ENCODE measurements around the gene FLYWCH2.
A peak's percentile ranks its signal among the peaks of the same experiment; 100 is the strongest.

FLYWCH2 gene

DNA sequence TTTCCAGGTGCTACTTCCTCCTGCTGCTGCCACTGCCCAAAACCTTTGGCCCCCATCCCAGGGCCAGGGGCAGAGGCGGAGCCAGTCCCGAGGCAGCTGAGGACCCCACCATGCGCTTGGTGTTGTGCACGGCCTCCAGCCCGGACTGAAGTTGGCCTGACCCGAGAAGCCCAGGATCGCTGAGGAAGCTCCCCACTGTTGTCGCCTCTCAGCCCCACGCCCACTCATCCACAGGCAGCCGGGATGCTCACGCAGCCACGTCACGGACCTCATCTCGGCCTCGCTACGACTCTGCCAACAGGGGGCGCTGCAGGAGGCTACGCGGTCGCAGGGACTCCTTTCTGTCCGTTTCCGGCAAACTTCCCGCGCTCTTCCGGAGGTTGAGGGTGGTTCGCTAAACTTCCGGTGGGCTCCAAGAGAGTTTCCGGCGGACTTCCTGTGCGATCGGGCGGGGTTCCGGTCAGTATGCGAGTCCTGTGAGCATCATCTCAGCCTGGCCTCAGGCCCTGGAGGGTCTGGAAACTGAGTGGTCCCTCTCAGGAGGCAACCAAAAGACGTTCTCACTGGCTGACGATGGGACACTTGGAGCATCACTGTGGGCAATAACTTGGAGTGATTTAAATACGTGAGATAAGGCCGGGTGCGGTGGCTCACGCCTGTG, 40.5 kb upstream of the FLYWCH2 start:
- TF ChIP-seq, protein P1, sequence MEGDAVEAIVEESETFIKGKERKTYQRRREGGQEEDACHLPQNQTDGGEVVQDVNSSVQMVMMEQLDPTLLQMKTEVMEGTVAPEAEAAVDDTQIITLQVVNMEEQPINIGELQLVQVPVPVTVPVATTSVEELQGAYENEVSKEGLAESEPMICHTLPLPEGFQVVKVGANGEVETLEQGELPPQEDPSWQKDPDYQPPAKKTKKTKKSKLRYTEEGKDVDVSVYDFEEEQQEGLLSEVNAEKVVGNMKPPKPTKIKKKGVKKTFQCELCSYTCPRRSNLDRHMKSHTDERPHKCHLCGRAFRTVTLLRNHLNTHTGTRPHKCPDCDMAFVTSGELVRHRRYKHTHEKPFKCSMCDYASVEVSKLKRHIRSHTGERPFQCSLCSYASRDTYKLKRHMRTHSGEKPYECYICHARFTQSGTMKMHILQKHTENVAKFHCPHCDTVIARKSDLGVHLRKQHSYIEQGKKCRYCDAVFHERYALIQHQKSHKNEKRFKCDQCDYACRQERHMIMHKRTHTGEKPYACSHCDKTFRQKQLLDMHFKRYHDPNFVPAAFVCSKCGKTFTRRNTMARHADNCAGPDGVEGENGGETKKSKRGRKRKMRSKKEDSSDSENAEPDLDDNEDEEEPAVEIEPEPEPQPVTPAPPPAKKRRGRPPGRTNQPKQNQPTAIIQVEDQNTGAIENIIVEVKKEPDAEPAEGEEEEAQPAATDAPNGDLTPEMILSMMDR (IDR thresholded peaks at IDR 0.05) = no peak
- Histone ChIP-seq H3K27ac (no peak overlapping the region), H3K4me3 (no peak overlapping the region), H3K27me3 (peaks cover 0 to 62% of the 10 kb centered on the region in 2 donors), H3K4me1 (peaks cover 0 to 6% (median 0%) of the 10 kb centered on the region in 4 donors), H3K36me3 (no peaks in the 10 kb centered on the region), H3K9me3 (no peaks in the 10 kb centered on the region)
- DNase-seq = peak in 1 of 2 donors; percentile 59
- intact Hi-C loops (cut with DNase I; ENCODE audit: low total_unique reads) = no loop called here

DNA sequence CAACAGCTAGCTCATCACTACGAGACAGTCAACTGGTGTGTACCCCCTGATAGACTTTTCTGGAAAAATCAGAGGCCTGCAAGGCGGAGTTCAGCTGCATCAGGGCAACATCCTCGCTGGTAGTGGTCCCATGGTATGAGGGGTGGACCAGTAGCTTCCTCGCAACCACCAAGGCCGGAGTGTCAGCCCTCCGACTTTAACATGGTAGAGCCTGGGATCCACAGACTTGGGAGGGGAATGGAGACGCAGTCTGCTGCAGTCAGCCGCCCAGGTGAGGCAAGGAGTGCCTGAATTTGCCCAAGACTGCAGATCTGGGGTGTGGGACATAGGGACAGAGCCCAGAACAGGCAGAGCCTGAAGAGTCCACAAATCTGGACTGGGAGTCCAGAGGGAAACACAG, 39.5 kb upstream of the FLYWCH2 start:
- peak in 1 of 2 donors; percentile 46 for DNase-seq
- Histone ChIP-seq H3K27me3 (peaks cover 0 to 54% of the 10 kb centered on the region in 2 donors), H3K4me3 (no peak overlapping the region), H3K36me3 (no peaks in the 10 kb centered on the region), H3K9me3 (no peaks in the 10 kb centered on the region), H3K4me1 (peaks cover 0 to 6% (median 0%) of the 10 kb centered on the region in 4 donors), H3K27ac (no peak overlapping the region)
- TF ChIP-seq, protein P1 (IDR thresholded peaks at IDR 0.05) = no peak
- intact Hi-C loops (cut with DNase I; ENCODE audit: low total_unique reads) = no loop called here

GRCh38 chr16:2845116-2845515, 37.9 kb upstream of the FLYWCH2 start:
- no peak overlapping the region for H3K27ac ChIP-seq
- intact Hi-C loops (cut with DNase I; ENCODE audit: low total_unique reads) = no loop called here
- TF ChIP-seq, protein P1 (IDR thresholded peaks at IDR 0.05) = no peak
- H3K36me3 ChIP-seq = no peaks in the 10 kb centered on the region
- no peak for DNase-seq
- peaks cover 0 to 6% (median 0%) of the 10 kb centered on the region in 4 donors for H3K4me1 ChIP-seq
- H3K9me3 ChIP-seq = no peaks in the 10 kb centered on the region
- no peak overlapping the region for H3K4me3 ChIP-seq
- peaks cover 0 to 55% of the 10 kb centered on the region in 2 donors for H3K27me3 ChIP-seq

DNA sequence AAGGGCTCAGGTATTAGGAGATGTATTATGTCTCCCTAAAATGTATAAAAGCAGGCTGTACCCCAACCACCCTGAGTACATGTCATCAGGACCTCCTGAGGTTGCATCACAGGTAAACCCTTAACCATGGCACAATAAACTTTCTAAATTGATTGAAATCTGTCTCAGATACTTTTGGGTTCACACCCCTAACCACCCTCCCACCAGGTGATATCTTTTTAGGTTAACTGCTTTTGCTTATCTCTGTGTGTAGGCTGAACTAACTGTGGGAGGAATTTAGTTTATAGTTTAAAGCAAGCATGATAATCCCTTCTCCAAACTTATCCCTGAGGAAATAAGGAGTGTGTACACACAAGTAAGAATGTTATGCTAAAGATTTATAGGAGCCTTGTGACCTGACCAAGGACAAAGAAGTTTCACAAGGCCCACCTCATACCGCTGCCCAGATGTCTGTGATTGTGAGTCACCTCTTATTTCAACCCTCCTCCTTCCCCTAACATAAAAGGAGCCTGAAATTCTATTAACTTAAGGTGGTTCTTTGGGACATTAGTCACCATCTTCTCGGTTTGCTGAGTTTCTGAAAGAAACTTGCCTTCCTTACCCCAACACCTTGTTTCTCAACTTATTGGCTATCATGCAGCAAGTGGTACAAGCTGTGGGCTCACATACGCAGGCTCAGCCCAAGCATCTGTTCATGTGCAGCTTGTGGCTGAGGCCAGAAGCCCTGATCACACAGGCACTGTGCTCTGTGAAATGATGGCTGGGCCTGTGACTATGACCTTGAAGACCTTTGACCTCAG, 36.3 kb upstream of the FLYWCH2 start:
- no peak overlapping the region for H3K27ac ChIP-seq
- H3K36me3 ChIP-seq = no peaks in the 10 kb centered on the region
- DNase-seq = no peak
- H3K27me3 ChIP-seq = peaks cover 0 to 51% of the 10 kb centered on the region in 2 donors
- no peaks in the 10 kb centered on the region for H3K9me3 ChIP-seq
- TF ChIP-seq, protein P1 (IDR thresholded peaks at IDR 0.05) = no peak
- H3K4me3 ChIP-seq = no peak overlapping the region
- peaks cover 0 to 6% (median 0%) of the 10 kb centered on the region in 4 donors for H3K4me1 ChIP-seq
- intact Hi-C loops (cut with DNase I; ENCODE audit: low total_unique reads) = no loop called here

DNA sequence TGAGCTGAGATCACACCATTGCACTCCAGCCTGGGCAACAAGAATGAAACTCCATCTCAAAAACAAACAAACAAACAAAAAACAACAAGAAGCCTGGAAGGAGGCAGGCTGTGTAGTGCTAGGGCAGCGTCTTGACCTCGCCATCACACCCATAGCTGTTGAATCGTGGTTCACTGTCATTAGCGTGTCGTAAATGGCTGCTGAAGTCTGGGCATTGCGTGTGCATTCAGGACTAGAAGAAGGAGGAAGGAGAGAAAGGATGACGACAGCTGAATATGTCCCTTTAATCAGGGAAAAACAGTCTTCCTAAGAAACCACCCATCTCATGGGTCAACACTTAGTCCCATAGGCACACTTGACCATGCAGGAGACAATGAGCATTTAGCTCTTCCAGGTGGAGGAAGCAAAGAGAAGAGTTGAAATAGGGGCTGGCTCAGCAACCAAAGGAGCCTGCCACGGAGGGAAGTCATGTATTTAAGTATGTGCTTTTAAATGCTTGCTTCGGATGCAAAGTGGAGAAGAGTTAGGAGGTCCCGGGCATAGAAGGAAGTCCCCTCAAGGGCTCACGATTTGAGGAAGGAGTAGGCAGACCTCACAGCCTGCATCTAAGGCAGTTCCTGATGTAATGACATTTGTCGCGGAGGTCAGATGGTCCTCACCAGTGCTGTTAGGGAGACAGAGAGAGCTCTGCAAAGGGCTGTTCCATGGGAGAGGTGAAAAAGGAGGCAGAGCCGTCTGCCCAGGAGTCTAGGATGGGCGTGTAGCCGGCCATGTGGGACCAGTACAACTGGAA, 33.9 kb upstream of the FLYWCH2 start:
- DNase-seq = no peak
- intact Hi-C loops (cut with DNase I; ENCODE audit: low total_unique reads) = no loop called here
- no peaks in the 10 kb centered on the region for H3K4me1 ChIP-seq
- H3K4me3 ChIP-seq = no peak overlapping the region
- TF ChIP-seq, protein P1 (IDR thresholded peaks at IDR 0.05) = no peak
- H3K27ac ChIP-seq = no peak overlapping the region
- H3K9me3 ChIP-seq = no peaks in the 10 kb centered on the region
- peaks cover 0 to 65% of the 10 kb centered on the region in 2 donors for H3K27me3 ChIP-seq
- peaks cover 0 to 7% (median 0%) of the 10 kb centered on the region in 3 donors for H3K36me3 ChIP-seq
